HG02943 (cell line): ENCODE results near the gene NCKIPSD.

Experiments
- ATAC-seq: cut with Tn5 transposase; IDR thresholded peaks from one replicate; pipeline ENCODE4 v1.9.1; 2021; ENCODE audit warnings: mild to moderate bottlenecking, low read depth, moderate library complexity; ENCODE audit not compliant: unreplicated experiment

NCKIPSD gene

DNA sequence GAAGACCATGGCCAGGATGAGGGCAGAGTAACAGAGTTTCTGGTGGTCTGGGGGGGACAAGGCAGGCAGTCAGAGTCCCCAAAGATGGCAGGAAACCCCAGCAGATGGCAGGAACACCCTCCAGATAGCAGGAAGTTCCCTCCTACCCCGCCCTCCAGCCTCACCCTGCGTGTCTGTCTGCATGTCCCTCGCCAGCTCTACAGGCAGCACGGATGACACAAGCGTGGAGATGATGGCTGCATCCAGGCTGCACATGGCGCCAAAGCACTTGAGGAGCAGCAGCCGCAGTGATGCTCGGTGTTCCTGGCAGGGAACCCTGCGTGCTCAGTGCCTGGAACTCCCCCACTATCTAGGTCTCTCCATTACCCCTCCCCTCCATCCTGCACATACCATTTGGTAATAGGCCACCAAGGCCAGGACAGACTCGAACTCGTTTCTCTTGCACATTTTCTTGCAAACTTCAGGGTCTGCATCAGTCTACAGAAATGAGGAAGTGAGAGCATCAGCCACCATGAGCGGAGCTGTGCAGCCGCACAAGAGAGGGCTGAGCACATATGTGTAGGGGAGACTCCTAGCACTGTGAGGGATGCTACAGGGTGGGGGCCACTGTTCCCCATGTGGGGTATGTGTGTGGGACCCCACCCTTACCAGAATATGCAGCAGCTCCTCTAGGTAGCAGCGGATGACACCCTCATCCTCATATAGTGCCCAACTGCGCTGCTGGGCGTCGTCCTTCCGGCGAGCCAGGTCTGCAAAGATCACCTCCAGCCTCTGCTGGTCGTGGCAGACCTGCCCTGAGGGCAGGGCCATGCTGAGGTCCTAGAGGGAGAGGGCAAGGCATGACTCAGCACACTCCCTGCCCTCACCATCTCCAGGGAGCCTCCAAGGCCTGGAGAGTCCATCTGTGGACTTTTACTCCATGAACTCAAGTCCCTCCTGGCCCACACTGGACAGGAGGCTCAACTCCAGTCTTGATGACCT lies 6.0 kb downstream of the NCKIPSD start:
- ATAC-seq: no peak

GRCh38 chr3:48678566-48679380 lies 6.9 kb downstream of the NCKIPSD start:
- no peak for ATAC-seq

DNA sequence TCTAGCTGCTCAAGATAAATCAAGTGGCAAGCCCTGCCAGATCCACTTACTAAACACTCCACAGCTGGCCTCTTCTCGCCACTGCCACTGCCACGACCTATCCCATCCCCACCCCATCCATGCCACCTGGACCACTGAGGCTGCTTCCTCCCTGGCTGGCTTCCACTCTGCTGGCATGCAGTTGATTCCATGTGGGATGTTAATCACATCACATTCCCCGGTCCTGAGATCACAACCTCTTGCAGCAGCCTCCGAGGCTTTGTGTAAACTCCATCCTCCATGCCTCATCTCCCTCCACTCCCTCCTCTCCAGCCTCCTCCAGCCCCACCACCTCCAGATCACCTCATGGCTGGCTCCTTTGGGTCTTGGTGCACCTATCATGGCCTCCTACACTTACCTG lies 7.7 kb downstream of the NCKIPSD start:
- ATAC-seq: no peak

GRCh38 chr3:48674505-48674904 lies 11.2 kb downstream of the NCKIPSD start:
- no peak for ATAC-seq

DNA sequence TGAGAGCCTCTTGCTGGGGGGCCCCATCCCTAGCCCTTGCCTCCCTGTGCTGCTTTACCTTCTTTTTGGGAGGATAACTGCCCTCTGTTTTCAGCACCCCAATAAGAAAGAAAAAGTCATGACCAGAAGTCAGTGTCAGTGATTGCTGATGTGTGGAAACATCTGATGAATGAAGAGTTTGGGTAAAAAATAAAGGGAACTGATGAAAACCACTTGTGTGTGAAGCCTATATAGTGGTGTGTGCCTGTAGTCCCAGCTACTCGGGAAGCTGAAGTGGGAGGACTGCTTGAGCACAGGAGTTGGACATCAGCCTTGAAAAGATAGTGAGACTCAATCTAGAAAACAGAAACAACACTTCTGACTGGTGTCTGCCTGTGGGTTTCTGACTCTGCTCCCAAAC lies 13.2 kb downstream of the NCKIPSD start:
- no peak for ATAC-seq

- no peak for ATAC-seq
Observed at GRCh38 chr3:48664929-48665328, 20.8 kb downstream of the NCKIPSD start.

- no peak for ATAC-seq
Observed at GRCh38 chr3:48664313-48664644, 21.4 kb downstream of the NCKIPSD start.

DNA sequence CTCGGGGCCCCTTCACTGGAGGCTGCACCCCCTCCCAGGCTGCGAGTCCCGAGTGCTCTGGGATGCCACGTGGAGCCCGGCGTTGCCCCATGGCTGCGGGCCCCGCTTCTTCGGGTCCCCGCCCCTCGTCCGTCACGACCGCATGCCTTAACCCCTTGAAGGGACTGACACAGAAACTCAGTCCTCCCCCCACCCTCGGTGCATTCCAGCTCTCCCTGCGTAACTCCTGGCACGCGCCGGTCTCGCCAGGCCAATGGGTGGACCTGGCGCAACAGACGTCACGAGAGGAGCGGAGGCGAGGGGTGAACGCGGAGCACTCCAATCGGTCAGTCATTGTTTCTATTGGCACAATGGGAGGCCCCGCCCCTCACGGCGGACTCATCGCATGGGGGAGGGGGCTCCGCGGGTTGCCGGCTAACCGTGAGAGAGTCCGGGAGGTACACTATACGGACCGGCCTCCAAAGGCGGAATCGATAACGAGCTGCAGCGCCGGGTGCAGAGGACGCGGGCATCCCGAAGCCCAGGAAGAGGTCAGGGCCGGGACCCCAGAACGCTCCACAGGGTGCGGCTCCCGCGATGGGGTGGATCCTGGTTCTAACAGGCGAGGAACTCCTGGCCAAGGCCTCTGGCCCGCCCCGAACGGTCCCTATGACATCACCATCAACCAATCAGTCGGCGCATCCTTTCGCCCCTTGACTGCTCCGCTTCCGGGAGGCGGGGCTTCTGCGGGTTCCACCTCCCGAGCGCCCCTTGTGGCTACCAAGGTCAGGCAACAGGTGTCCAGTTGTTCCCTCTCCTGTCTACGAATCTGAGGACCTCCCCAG lies 22.0 kb downstream of the NCKIPSD start:
- peak; percentile 77 for ATAC-seq

DNA sequence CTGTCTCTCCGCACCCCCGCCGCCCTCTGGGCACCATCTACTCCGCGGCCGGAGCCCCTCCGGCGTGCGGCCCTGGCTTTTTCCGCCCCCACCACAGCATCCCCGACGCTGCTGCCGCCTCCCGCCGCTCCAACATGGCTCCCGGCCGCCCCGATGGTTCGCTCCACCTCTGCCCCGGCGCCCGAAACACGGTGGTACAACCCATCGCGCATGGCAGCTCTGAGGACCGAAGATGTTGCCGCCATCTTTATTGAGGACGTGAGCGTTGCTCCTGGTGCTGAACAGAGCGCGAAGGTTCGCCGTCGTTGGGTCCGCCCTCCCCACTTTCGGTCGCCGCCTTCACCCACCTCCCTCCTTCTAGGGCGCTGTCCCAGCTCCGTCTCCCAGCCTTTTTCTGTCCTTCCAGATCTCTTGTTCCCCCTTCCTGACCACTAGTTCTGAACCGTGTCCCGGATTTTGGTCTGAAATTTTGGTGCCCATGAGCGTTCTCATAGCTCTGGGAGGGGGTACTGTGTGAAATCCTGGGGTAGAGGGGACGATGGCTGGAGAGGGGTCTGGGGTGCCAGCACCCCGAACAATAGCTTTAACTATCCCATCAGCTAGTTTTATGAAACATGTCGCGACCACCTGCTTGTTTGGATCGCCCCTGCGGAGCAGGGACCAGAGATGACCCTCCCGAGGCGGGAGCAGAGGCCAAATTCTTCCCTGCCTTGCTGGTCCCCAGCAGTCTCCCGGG lies 22.8 kb downstream of the NCKIPSD start, which contains the start of gene CELSR3:
CELSR3 (minus strand) TSS at position 134 of the 736 bp plus-strand sequence. CDS start 252 bp downstream, outside the sequence.
- no peak for ATAC-seq

DNA sequence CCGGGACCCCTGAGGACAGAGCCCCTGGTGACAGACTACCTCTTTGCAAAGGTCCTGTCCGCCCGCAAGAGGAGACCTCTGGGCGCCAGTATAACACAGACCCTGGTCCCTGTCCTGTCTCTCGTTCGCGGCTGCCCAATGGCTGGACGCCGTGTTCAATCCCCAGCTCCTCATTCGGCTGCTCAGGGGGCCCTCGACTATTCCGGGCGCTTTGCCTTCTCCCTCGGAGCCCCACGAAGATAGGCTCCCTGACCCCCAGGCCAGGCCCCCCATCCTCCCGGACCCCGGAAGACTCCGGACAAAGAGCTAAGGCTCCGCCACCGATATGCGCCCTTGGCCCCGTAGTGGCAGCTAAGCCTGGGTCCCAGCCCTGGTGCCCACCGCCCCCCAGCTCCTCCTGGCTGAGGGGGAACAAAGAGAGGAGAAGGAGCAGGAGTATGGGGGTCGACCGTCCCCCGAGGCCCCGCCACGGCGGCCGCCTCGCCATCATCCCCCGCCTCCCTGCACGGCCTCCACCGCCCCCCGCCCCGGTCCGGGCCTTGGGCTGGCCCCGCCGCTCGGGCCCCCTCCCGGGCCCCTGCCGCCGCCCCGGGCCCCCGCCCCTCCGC lies 23.5 kb downstream of the NCKIPSD start:
- no peak for ATAC-seq

DNA sequence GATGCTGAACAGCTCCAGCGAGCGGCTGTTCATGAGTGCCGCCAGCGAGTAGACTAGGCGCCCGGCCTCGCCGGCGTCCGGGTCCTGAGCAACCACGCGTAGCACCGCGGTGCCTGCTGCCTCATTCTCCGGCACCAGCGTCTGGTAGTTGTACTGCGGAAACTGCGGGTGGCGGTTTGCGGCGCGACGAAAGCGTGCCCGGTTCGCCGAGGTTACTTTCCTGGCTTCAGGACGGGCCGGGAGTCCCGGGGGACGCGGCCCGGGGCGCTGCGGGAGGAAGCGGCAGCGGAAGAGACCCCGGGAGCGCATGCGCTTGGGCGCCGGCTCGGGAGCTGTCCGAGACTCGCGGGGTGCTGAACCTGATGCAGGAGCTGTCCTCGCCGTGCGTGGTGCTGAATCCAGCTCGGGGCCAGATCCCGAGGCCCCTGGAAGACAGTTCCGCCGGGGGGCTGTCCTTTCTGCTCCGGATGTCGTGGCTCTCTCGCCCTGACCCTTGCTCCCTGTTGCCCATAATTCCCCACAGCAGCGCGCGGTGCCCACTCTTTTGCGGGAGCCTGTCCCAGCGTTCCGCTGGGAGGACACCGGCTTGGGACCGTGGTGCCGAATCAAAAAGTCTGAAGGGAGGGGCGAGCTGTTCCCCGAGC lies 24.1 kb downstream of the NCKIPSD start:
- ATAC-seq: no peak

DNA sequence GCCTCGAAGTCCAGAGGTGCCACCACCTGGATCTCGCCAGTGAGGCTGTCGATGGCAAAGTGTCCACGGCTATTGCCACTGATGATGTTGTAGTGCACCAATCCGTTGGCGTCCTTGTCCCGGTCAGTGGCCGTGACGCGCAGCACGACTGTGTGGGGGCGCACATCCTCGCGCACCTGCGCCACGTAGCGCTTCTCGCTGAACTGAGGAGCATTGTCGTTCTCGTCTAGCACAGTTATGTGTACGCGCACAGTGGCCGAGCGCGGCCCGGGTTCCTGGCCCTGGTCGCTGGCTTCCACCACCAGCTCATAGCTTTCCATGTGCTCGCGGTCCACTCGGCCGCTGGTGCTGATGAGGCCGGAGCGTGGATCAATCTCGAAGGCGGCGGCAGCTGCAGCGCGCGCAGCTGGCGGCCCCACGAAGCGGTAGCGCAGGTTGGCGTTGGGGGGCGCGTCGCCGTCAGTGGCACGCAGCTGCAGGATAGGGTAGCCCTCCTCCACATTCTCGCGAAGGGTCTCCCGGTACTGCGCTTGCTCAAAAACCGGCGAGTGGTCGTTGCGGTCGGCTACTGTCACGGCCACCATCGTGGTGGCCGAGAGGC lies 24.8 kb downstream of the NCKIPSD start:
- no peak for ATAC-seq

DNA sequence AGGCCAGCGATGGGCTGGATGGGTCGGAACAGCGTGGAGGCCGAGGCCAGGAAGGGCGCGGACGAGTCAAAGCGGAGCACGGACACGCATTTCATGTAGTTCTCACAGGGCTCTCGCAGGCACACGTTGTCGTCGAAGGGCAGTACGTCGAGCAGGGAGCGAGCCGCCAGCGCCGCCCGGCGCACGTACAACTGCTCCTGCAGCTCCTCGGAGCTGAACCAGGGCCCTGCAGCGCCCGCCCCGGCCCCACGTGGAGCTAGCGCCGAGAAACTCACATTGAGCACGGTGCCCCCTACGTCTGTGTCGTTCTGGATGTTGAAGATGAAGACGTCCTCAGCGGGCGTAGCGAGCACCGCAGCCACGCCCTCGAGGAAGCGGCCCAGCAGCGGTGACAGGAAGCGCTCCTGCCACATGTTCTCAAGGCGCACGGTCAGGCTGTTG lies 28.9 kb downstream of the NCKIPSD start:
- no peak for ATAC-seq

DNA sequence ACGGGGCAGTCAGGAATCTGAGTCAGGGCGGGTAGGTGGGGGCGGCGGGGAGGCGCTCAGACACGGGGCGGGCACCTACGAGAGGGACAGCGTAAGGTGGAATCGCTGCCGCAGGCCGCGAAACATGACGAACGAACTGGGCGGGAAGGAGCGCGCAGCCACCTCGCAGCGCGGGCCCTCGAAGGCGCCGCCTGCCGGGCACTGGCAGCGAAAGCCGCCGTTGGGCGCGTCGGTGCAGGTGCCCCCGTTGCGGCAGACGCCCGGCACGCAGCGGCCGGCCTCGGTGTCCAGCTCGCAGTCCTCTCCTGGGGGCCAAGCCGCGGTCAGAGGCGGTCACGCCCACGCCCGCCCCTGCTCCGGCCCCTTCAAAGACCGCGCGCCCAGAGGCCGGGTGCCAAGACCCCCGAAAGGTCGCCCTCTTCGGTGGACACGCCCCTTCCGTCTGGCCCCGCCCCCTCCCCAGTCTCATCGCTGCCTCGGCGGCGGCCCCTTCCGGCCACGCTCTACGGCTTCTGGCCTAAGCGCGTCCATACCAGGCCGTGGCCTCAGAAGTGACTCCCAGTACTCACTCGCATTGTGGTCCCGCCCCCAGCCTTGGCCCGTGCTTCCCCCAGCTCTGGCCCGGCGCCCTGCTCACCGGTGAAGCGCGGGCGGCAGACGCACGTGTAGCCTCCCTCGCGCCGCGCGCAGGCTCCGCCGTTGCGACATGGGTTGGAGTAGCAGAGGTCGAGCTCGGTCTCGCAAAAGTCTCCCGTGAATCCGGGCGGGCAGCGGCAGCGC lies 29.5 kb downstream of the NCKIPSD start:
- peak; percentile 56 for ATAC-seq

DNA sequence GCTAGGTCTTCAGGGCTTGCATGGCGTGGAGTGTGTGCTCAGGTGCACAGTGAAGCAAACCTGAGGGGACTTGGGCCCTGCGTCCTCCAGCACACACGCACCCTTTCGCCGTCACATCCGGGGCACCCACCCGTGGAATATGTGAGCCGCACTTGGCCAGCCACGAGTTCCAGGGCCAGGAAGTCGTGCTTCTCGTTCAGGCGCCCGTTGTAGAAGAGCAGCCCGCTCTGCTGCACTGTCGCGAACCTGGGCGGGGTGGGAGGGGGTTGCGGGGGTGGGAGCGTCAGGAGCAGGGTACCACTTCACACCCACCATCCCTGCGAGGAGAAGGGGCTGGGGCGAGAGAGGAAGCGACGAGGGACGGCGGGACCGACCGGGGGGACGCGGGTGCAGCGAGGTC lies 30.1 kb downstream of the NCKIPSD start:
- ATAC-seq: no peak

- no peak for ATAC-seq
Observed at GRCh38 chr3:48655063-48655462, 30.7 kb downstream of the NCKIPSD start.

DNA sequence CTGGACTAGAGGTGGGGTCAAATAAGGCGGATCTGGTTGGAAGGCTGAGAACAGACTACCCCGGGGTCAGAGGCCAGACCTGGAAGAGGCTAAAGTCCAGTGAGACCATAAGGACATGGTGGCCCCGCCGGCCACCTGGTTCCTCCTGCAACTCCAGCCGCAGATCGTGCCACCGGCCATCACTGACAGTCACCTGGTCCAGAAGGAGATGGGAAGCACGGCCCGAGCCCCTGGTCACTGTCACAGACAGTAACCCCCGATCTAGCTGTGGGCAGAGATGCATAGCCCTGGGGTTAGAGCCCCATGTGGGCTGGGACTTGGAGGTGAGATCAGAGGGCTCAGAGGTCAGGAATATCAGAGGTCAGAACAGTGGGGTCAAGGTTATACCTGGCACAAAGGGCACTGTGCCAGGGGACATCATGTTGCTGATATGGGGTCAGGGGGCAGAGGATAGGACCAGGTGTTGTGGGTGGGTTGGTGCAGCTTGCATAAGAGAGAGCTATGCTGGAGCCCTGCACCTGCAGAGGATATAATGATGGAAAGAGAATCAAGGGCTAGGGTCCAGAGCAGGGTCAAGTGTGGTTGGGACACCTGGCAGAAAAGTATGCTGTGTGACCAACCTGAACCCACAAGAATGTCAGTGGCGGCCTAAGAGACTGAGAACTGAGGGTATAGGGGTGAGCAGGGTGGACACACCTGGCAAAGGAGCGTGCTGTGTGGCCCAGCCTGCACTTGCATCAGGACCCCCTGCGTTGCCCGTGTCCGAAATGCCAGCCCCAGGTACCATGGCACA lies 32.6 kb downstream of the NCKIPSD start:
- no peak for ATAC-seq
